DLD1 (cell line): ENCODE data around the gene EHBP1.

Experiments
- in situ Hi-C: cut with HindIII; loops from 2 replicates; pipeline ENCODE4 v1.10.0; 2017; ENCODE audit warnings: low sequenced_read_pairs

Gene EHBP1

GRCh38 chr2:62811972-62812371 lies 106.5 kb downstream of the EHBP1 start:
- in situ Hi-C loops, result no loop called here

- in situ Hi-C loops, result no loop called here
Observed at GRCh38 chr2:62812921-62813825, 107.7 kb downstream of the EHBP1 start.

- in situ Hi-C loops, result no loop called here
Observed at GRCh38 chr2:62814123-62814522, 108.6 kb downstream of the EHBP1 start.

GRCh38 chr2:62817348-62817747 lies 111.8 kb downstream of the EHBP1 start:
- in situ Hi-C loops, result no loop called here

- in situ Hi-C loops, result no loop called here
Observed at GRCh38 chr2:62817995-62818713, 112.6 kb downstream of the EHBP1 start.

- in situ Hi-C loops, result no loop called here
Observed at GRCh38 chr2:62822549-62822948, 117.0 kb downstream of the EHBP1 start.

GRCh38 chr2:62824388-62824787 lies 118.9 kb downstream of the EHBP1 start:
- in situ Hi-C loops, result no loop called here

- in situ Hi-C loops, result no loop called here
Observed at GRCh38 chr2:62826141-62826540, 120.6 kb downstream of the EHBP1 start.

GRCh38 chr2:62826953-62827675 lies 121.6 kb downstream of the EHBP1 start:
- in situ Hi-C loops, result no loop called here

- in situ Hi-C loops, result no loop called here
Observed at GRCh38 chr2:62831729-62832128, 126.2 kb downstream of the EHBP1 start.

- in situ Hi-C loops, result no loop called here
Observed at GRCh38 chr2:62844311-62845090, 139.0 kb downstream of the EHBP1 start.

- in situ Hi-C loops, result no loop called here
Observed at GRCh38 chr2:62845256-62845655, 139.7 kb downstream of the EHBP1 start.

GRCh38 chr2:62852254-62852653 lies 146.7 kb downstream of the EHBP1 start:
- in situ Hi-C loops, result no loop called here

GRCh38 chr2:62854600-62855514 lies 149.3 kb downstream of the EHBP1 start:
- in situ Hi-C loops, result no loop called here

- in situ Hi-C loops, result no loop called here
Observed at GRCh38 chr2:62856228-62857040, 150.9 kb downstream of the EHBP1 start.

- in situ Hi-C loops, result no loop called here
Observed at GRCh38 chr2:62857139-62857931, 151.8 kb downstream of the EHBP1 start.

- in situ Hi-C loops, result no loop called here
Observed at GRCh38 chr2:62858231-62858832, 152.8 kb downstream of the EHBP1 start.

GRCh38 chr2:62868947-62869346 lies 163.4 kb downstream of the EHBP1 start:
- in situ Hi-C loops, result no loop called here
